HG03558 (cell line): Measurements from ENCODE around the gene KCNK4.
"Not testable (repeated sequence)": the region's sequence is repeated elsewhere in the genome, so short reads cannot be mapped to it uniquely, and the experiment has no call there.

ENCODE experiments used
- ATAC-seq: cut with Tn5 transposase; IDR thresholded peaks from one replicate; pipeline ENCODE4 v1.9.1; 2021; ENCODE audit warnings: moderate number of reproducible peaks; ENCODE audit not compliant: unreplicated experiment; ENCODE audit errors: extremely low read depth

KCNK4 gene

DNA sequence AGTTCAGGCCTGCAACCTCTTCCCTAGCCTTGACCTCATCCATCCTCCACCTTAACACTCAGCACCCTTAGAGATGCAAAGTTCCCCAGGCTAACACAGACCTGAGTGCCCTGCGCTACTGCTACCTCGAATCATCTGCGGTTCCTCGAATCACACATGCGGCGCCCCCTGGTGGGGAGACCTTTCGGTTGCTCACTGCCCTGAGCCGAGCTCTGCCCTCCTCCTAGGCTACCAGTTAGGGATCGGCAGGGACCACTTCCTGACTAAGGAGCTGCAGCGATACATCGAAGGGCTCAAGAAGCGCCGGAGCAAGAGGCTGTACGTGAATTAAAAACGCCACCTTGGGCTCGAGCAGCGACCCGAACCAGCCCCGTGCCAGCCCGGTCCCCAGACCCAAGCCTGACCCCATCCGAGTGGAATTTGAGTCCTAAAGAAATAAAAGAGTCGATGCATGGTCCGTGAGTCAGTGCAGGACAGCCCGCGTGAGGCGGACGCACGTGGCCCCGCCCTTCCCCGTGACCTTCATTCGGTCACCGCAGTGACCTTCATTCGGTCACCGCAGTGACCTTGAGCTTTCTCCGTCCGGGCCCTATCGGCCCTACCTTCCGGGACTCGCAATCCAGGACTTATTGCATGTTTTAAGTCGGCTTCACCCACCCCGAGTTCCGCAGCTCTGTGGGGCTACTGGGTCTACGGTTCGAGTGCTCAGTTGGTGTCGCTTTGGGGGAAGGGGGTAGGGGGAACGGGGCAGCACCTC is 13.4 kb downstream of the KCNK4 start:
- no peak for ATAC-seq

DNA sequence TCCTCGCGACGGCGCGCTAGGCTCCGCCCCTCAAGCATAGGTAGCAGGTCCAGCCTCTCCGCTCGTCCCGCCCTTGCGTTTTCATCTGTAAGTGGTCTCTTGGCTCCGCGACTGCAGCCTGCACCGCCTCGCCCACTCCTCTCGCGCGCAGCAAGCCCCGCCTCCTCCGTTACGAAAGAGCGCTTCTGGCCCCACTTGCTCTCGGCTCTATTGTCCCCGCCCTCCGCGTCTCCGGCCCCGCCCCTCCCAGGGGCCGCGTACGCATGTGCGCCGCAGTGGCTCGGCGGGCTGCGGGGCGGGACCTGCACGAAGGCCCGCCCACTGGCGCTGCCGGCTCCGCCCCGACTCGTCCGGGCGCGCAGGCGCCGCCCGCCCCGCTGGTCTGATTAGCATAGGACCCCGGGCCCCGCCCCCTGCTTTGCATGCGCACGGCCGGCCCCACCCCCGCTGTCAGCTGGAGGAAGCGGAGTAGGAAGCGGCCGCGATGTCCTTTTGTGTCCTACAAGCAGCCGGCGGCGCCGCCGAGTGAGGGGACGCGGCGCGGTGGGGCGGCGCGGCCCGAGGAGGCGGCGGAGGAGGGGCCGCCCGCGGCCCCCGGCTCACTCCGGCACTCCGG is 14.1 kb downstream of the KCNK4 start, which contains the start of gene ESRRA:
TSS of gene ESRRA (plus strand) at position 450 of the 616 bp plus-strand sequence. CDS start 1,656 bp downstream, outside the sequence.
- ATAC-seq: peak; percentile 56

DNA sequence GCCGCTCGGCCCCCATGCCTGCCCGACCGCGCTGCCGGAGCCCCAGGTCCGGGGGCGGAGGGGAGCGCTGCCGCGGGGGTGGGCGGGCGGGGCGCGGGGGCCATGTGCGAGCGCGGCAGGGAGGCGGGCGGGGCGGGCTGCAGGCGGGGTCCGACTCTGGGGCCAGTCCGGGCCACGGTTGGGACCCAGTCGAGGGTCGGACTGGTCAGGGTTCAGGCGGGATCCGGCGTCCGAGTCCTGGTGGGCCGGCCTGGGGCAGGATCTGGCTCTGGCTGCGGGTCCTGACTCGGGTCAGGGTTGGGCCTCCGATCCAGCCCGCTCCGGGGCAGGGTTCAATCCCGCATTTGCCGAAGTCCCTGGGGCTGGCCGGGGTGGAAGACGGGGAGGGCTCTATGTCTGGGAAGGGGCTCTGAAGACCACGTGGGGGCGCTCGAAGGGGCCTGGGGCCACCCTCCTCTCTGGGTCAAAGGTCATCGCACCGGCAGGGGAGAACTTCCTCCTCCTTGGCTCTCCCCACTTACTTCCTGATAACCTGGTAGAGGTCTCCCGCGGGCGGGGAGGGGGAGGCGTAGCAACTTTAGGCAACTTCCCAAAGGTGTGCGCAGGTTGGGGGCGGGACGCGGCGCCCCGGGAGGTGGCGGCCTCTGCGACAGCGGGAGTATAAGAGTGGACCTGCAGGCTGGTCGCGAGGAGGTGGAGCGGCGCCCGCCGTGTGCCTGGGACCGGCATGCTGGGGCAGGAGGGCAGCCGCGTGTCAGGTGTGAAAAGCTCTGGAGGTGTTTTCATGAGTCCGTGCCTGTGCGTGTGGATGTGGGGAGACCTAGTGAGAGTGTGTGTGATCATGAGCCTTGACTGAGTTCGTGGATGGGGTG is 14.8 kb downstream of the KCNK4 start:
- no peak for ATAC-seq

DNA sequence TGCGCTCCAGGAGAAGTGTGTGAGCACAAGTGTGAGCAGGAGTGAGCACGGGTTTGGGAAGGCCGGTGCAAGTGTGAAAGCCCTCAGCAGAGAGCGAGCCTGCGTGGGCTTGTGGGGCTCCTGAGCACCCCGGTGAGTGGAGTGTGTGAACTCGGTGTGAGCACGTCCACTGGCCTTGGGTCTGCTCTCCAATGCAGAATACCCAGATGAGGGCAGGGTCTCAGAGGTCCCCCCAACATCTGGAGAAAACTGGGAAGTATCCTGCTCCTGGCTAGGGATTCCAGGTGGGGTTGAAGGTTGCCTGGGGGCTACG is 15.4 kb downstream of the KCNK4 start:
- no peak for ATAC-seq

DNA sequence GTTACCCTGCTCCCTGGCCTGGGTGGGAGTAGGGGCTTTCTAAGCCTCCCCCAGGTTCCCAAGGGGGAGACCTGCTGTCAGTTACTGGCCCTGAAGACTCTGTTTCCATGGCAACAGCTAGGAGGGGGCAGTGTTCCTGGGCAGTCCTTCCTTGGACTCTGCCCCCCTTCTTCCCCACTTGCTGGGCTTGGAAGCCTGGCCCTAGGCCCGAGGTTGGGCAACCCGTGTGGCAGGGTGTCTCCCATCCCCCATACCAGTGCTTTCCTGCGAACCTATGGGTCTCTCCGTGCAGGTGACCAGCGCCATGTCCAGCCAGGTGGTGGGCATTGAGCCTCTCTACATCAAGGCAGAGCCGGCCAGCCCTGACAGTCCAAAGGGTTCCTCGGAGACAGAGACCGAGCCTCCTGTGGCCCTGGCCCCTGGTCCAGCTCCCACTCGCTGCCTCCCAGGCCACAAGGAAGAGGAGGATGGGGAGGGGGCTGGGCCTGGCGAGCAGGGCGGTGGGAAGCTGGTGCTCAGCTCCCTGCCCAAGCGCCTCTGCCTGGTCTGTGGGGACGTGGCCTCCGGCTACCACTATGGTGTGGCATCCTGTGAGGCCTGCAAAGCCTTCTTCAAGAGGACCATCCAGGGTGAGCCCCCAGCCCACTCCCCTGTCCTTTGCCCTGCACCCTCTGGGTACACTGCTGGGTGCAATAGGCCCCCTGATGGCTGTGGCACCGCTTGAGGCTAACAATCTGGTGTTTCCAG is 15.9 kb downstream of the KCNK4 start:
- no peak for ATAC-seq

DNA sequence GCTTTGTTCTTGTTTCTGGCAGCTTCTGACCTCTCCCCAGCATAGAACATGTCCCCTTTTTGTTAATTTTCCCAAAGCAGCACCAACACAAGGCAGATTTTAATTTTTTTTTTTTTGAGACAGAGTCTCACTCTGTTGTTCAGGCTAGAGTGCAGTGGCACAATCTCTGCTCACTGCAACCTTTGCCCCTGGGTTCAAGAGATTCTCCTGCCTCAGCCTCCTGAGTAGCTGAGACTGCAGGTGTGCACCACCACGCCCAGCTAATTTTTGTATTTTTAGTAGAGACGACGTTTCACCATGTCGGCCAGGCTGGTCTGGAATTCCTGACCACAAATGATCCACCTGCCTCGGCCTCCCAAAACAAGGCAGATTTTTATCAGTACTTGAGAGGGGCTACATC is 16.7 kb downstream of the KCNK4 start:
- ATAC-seq: not testable (repeated sequence)

DNA sequence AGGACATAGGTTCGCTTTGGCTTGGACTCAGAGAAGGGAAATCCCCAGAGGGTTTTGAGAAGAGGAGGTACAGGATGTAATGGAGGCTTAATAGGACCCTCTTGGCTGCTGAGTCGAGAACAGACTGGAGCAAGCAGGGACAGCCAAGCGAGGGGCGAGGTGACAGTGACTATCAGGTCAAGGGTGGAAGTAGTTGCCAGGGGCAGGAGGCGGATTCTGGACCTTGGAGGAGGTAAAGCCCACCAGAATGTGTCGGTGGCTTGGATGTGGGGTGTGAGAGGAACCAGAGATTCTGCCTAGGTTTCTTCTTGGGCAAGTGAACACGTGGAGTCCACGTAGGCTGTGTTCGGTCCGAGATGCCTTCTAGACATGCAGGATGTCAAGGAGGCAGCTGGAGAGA is 21.8 kb downstream of the KCNK4 start:
- no peak for ATAC-seq

DNA sequence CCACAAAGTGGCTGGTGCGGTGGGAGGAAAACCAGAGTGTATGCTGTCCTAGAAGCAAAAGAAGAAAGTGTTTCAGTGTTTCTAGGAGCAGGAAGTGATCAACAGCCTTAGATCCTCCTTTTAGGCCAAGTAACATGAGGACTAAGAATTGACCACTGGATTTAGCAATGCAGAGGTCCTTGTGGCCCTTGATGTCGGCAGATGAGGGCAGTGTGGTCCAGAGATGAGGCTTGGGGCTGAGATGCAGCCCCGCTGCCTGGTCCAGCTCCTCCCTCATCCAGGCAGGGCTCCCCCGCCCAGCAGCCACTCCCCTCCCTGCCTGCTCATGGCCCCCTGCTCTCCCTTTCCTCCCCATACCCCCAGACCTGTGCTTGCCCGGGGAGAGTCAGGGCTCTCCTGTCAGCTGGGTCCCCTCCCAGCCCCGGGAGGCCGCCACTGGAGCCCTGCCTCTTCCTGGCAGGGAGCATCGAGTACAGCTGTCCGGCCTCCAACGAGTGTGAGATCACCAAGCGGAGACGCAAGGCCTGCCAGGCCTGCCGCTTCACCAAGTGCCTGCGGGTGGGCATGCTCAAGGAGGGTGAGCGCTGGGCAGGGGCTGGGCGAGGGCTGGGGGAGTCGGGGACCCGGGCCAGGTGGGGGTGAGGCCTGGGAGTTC is 22.5 kb downstream of the KCNK4 start:
- ATAC-seq: no peak

DNA sequence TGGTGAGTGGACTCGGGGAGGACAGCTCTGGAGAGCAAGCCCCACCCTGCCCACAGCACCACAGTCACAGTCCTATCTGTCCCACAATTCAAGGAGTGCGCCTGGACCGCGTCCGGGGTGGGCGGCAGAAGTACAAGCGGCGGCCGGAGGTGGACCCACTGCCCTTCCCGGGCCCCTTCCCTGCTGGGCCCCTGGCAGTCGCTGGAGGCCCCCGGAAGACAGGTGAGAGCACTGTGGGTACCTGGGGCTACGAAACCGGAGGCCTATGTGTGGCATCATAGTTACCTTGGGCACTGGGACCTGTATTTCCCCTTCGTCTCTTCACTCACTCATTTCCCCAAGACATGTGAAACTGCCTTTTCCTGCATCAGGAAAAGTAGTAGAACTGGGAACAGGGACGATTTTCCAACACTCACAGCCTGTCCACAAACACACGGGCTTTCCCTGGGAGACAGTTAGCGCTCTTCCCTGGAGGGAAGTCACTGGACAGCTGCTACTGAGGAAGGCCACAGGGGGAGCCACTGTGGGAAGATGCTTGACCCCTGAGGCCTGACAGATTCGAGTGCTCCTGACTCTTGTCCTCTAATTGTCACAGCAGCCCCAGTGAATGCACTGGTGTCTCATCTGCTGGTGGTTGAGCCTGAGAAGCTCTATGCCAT is 23.2 kb downstream of the KCNK4 start:
- no peak for ATAC-seq

DNA sequence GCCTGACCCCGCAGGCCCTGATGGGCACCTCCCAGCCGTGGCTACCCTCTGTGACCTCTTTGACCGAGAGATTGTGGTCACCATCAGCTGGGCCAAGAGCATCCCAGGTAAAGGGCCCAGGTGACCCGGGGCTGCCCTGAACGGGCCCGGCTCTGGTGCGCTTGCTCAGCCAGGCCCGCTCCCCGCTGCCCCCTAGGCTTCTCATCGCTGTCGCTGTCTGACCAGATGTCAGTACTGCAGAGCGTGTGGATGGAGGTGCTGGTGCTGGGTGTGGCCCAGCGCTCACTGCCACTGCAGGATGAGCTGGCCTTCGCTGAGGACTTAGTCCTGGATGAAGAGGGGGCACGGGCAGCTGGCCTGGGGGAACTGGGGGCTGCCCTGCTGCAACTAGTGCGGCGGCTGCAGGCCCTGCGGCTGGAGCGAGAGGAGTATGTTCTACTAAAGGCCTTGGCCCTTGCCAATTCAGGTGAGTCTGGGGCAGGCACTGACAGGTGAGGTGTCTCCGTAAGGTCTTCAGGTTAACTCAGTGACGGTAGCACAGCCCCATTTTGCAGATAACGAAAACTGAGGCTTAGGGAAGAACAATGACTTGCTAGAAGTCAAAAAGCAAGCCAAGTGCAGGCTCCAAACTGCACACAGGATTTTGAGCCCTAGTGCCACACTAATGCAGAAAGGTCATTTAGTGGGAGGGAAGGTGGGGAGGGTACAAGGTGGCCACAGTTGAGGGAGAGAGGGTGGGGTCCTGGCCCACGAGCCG is 23.9 kb downstream of the KCNK4 start:
- no peak for ATAC-seq

DNA sequence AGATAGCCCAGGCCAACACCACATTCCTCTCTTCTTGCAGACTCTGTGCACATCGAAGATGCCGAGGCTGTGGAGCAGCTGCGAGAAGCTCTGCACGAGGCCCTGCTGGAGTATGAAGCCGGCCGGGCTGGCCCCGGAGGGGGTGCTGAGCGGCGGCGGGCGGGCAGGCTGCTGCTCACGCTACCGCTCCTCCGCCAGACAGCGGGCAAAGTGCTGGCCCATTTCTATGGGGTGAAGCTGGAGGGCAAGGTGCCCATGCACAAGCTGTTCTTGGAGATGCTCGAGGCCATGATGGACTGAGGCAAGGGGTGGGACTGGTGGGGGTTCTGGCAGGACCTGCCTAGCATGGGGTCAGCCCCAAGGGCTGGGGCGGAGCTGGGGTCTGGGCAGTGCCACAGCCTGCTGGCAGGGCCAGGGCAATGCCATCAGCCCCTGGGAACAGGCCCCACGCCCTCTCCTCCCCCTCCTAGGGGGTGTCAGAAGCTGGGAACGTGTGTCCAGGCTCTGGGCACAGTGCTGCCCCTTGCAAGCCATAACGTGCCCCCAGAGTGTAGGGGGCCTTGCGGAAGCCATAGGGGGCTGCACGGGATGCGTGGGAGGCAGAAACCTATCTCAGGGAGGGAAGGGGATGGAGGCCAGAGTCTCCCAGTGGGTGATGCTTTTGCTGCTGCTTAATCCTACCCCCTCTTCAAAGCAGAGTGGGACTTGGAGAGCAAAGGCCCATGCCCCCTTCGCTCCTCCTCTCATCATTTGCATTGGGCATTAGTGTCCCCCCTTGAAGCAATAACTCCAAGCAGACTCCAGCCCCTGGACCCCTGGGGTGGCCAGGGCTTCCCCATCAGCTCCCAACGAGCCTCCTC is 24.8 kb downstream of the KCNK4 start:
- not testable (repeated sequence) for ATAC-seq

DNA sequence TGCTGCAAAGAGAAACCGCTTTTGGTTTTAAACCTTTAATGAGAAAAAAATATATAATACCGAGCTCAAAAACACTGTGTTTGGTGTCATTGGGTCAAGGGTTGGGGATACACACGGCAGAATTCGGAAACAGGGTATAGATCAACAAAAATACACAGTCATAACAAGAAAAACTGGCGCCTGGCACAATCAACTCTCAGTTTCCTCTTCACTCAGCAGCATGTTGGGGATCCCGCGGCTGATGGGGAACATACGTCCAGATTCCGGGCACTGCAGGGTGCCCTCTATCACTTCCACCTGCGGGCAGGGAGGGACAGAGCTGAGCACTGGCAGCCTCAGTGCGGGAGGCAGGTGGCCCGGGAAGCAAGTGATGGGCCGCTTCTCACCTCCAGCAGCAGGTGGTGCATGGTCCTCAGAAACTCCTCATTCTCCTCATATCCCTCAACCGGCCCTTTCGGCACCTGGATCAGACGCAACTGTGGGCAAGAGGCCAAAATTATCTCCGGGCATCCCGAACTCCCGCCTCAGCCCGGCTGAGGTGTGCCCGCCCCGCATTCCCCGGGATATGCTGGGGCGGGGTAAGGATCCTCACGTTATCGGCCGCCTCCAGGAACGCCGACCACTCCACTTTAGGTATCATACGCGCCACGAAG is 25.7 kb downstream of the KCNK4 start:
- no peak for ATAC-seq

DNA sequence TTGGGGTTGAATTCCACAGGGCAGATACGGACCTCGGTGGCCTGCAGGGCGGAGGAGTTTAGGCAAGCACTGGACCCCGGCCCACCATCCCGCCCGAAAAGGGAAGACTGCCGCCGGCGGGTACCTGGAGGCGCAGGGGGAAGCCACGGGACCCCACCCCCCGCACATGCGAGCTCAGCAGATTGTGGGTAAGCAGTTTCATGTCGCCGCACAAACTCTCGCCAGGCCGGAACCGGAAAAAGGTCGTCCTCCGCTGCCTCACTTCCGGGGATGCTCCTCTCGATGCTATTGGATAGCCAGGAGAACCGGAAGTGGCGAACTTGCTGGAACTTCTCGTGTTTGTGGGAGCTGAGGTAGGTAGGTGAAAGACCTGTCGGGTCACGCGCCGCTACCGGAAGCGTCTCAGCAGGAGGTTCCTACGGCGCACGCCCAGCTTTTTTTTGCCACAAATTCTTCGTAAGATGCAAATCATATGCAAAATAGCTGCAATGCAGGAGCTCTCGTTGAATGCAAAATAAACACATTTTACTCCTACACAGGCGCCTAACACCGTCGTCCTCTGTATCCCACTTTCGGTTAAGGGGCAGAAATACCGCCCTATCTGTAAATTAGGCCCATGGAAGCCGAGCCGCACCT is 26.3 kb downstream of the KCNK4 start, which contains the start of gene TRMT112:
TSS of gene TRMT112 (minus strand) at position 235 of the 636 bp plus-strand sequence. CDS start at position 202, 33 bp downstream.
- ATAC-seq: peak; percentile 24

DNA sequence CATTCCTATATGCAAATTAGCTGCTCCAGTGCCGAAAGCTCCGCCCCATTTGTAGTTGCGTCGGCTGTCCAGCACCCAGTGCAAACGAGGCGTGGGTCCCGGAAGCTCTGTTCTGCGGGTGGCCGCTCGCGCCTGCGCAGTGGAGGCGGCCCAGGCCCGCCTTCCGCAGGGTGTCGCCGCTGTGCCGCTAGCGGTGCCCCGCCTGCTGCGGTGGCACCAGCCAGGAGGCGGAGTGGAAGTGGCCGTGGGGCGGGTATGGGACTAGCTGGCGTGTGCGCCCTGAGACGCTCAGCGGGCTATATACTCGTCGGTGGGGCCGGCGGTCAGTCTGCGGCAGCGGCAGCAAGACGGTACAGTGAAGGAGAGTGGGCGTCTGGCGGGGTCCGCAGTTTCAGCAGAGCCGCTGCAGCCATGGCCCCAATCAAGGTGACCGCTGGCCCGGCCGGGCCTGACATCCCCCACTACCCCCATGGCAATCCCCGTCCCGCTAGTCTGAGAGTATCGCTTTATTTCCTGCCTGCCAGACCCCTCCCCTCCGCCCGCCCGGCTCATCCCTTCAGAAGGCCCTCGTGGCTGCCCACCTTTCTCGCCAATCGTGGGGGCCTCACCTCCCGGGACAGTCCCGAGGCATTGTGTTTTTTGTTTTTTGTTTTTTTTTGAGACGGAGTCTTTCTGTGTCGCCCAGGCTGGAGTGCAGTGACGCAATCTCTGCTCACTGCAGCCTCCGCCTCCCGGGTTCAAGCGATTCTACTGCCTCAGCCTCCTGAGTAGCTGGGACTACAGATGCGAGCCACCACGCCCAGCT is 27.1 kb downstream of the KCNK4 start, which contains the start of gene PRDX5:
TSS of gene PRDX5 (plus strand) at position 161 of the 805 bp plus-strand sequence. CDS start at position 256, 95 bp downstream.
- peak; percentile 56 for ATAC-seq
